ENCODE results near the gene MTA3.

DNA sequence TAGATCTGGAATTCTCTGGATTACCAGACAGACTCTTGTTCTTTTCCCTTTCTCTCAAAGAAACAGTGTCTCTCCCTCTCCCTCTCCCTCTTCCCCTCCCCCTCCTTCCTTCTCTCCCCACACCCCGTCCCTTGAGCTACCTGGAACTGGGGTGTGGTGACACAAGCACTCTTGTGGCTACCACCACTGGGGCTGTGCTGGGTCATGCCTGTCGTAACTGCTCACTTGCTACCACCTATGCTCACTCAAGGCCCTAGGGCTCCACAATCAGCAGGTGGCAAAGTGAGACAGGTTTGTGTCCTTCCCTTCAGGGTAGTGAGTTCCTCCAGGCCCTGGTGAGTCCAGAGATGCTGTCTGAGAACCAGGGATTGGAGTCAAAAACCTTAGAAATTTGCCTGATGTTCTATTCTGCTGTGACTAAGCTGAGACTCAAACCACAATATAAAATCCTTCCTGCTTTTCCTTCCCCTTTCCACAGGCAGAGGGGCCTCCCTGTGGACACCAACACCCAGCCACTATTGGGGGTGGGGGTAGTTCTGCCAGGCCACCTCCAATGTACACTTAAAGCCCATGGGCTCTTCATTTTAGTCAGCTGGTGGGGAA, 124.7 kb downstream of the MTA3 start:
- TF ChIP-seq EZH2 (IDR thresholded peaks at IDR 0.05; ENCODE audit: borderline replicate concordance, low read length), result no peak
- TF ChIP-seq, protein P1, sequence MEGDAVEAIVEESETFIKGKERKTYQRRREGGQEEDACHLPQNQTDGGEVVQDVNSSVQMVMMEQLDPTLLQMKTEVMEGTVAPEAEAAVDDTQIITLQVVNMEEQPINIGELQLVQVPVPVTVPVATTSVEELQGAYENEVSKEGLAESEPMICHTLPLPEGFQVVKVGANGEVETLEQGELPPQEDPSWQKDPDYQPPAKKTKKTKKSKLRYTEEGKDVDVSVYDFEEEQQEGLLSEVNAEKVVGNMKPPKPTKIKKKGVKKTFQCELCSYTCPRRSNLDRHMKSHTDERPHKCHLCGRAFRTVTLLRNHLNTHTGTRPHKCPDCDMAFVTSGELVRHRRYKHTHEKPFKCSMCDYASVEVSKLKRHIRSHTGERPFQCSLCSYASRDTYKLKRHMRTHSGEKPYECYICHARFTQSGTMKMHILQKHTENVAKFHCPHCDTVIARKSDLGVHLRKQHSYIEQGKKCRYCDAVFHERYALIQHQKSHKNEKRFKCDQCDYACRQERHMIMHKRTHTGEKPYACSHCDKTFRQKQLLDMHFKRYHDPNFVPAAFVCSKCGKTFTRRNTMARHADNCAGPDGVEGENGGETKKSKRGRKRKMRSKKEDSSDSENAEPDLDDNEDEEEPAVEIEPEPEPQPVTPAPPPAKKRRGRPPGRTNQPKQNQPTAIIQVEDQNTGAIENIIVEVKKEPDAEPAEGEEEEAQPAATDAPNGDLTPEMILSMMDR (conservative IDR thresholded peaks at IDR 0.05 in 1 of 2, IDR thresholded peaks at IDR 0.05 in 1 of 2; ENCODE audit: extremely low read depth in 1 of 2, insufficient read depth in 1 of 2, low read depth in 1 of 2, low read length in 2 of 2), result no peak
